PC-9 (cell line): ENCODE data around the gene GJD2. TPM values are rescaled to one million over a fixed set of nuclear protein-coding genes. Genes with fewer than 3 reads are reported as not detected.

ENCODE experiments used
- BruUV-seq: library from RNA; stranded (reverse); fragments of 400-500 nt; replicated peaks from 2 replicates; lab custom pipeline; 2021; lab: Mats Ljungman, UMichigan
- CTCF ChIA-PET: fragments of 300-600 bp; sonication (Branson Sonifier 250); formaldehyde crosslinking; loops from one replicate; lab custom pipeline; 2022; ENCODE audit warnings: antibody characterized with exemption; lab: Charles Lee
- POLR2A ChIA-PET: fragments of 300-600 bp; sonication (Branson Sonifier 250); formaldehyde crosslinking; loops from one replicate; lab custom pipeline; 2022; ENCODE audit warnings: antibody characterized with exemption; ENCODE audit not compliant: unreplicated experiment; lab: Charles Lee
- DNase-seq, 2 experiments: peaks; one replicate each; pipeline versions ENCODE4 v3.0.0 to v3.0.0-alpha.2; 2015 to 2022; ENCODE audit warnings: mixed read lengths in 1 of 2
- H2AFZ ChIP-seq: fragments of 200-600 bp; sonication (generic); 2 replicates; pipeline ENCODE4 v1.8.1; 2017; ENCODE audit warnings: antibody characterized with exemption
- H3F3A ChIP-seq: fragments of 200-600 bp; sonication (generic); 2 replicates; pipeline ENCODE4 v1.8.1; 2017; ENCODE audit warnings: antibody characterized with exemption, mild to moderate bottlenecking, low read depth; ENCODE audit not compliant: insufficient read depth
- H3K27ac ChIP-seq: fragments of 200-600 bp; sonication (generic); 2 replicates; pipeline ENCODE4 v1.6.1; 2016; ENCODE audit warnings: mixed run types
- H3K27me3 ChIP-seq: fragments of 200-600 bp; sonication (generic); 2 replicates; pipeline ENCODE4 v1.6.1; 2016; ENCODE audit warnings: low read depth, mixed run types; ENCODE audit not compliant: insufficient read depth
- H3K36me3 ChIP-seq: fragments of 200-600 bp; sonication (generic); 2 replicates; pipeline ENCODE4 v1.6.1; 2016; ENCODE audit warnings: low read depth, mixed run types
- H3K4me1 ChIP-seq: fragments of 200-600 bp; sonication (generic); replicated peaks from 2 replicates; pipeline ENCODE4 v1.6.1; 2016; ENCODE audit warnings: mixed run types; ENCODE audit not compliant: insufficient read depth
- H3K4me2 ChIP-seq: fragments of 200-600 bp; sonication (generic); 2 replicates; pipeline ENCODE4 v1.6.1; 2017; ENCODE audit warnings: mixed run types
- H3K4me3 ChIP-seq: fragments of 200-600 bp; sonication (generic); 2 replicates; pipeline ENCODE4 v1.6.1; 2016; ENCODE audit warnings: mixed run types
- H3K79me2 ChIP-seq: fragments of 200-600 bp; sonication (generic); 2 replicates; pipeline ENCODE4 v1.6.1; 2017; ENCODE audit warnings: low read depth, mixed run types
- H3K9me2 ChIP-seq: fragments of 200-600 bp; sonication (generic); 2 replicates; pipeline ENCODE4 v1.8.1; 2017; ENCODE audit warnings: mild to moderate bottlenecking; ENCODE audit not compliant: insufficient read depth
- H3K9me3 ChIP-seq: fragments of 200-600 bp; sonication (generic); 2 replicates; pipeline ENCODE4 v1.8.1; 2016; ENCODE audit warnings: low read depth; ENCODE audit not compliant: insufficient read depth
- H4K20me1 ChIP-seq: fragments of 200-600 bp; sonication (generic); 2 replicates; pipeline ENCODE4 v1.8.1; 2017; ENCODE audit not compliant: insufficient read depth
- CTCF ChIP-seq: fragments of 200-600 bp; sonication (generic); conservative IDR thresholded peaks from 2 replicates; pipeline ENCODE4 v1.6.1; 2017; ENCODE audit warnings: mixed run types, antibody characterized with exemption, mild to moderate bottlenecking, moderate library complexity
- EZH2 ChIP-seq: fragments of 200-600 bp; sonication (generic); IDR thresholded peaks from 2 replicates; pipeline ENCODE4 v1.8.0; 2017; ENCODE audit warnings: antibody characterized with exemption, low read depth
- intact Hi-C: fragments of 100-400 bp; cut with micrococcal nuclease; formaldehyde crosslinking; loops from one replicate; pipeline ENCODE4 v1.10.0; 2022; ENCODE audit not compliant: unreplicated experiment
- total RNA-seq: library from RNA; stranded (reverse); gene quantifications from 2 replicates; pipeline ENCODE4 v1.2.3, GENCODE V29; 2021

Gene GJD2
- total RNA-seq, 1 experiment from 2014 or later: not detected

- ChIA-PET POLR2A (no interaction called here), CTCF (no interaction called here)
- no peaks in the 10 kb centered on the region for H3K4me1 ChIP-seq
- no peak overlapping the region for H3K4me2 ChIP-seq
- intact Hi-C loops: no loop called here
- peaks cover 41% of the 10 kb centered on the region; the same call in 1 of the 2 replicates for H3K27me3 ChIP-seq
- H3K4me3 ChIP-seq: no peak overlapping the region
- no peaks in the 10 kb centered on the region for H3K79me2 ChIP-seq
- TF ChIP-seq CTCF (no peak), EZH2 (no peak)
- no peak overlapping the region for H2AFZ ChIP-seq
- H3K36me3 ChIP-seq: no peaks in the 10 kb centered on the region
- H3K9me3 ChIP-seq: no peaks in the 10 kb centered on the region
- H3F3A ChIP-seq: no peaks in the 10 kb centered on the region
- H3K9me2 ChIP-seq: no peaks in the 10 kb centered on the region
- BruUV-seq: no TSS peak
- no peaks in the 10 kb centered on the region for H4K20me1 ChIP-seq
- no peak for DNase-seq
- no peak overlapping the region for H3K27ac ChIP-seq
Observed at GRCh38 chr15:34765741-34766140, 10.9 kb upstream of the GJD2 start.

DNA sequence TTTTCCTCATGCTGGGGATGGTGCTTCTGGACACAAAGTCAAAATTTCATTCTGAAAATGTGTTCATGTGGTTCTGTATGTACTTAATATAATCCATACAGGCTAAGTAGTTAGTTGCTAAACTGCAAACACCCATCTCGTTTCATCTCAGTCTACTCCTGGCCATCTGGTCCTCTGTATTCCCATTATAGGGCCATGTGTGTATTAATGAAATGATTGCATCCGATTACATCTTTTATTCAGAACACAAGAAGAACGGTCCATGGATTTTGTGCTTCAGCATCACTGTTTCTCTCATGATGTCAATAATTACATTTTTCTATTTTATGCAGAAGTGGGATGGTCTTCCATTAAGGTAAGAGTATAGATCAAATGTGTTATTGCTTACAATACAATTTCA lies 6.1 kb upstream of the GJD2 start:
- Histone ChIP-seq H3K9me3 (no peaks in the 10 kb centered on the region), H3K4me2 (no peak overlapping the region), H2AFZ (no peak overlapping the region), H3K36me3 (no peaks in the 10 kb centered on the region), H3K27ac (no peak overlapping the region), H3K4me3 (no peak overlapping the region), H3K4me1 (no peaks in the 10 kb centered on the region), H3F3A (no peaks in the 10 kb centered on the region), H3K9me2 (no peaks in the 10 kb centered on the region), H3K79me2 (no peaks in the 10 kb centered on the region), H4K20me1 (no peaks in the 10 kb centered on the region; the same call in 1 of the 2 replicates), H3K27me3 (peaks cover 73% of the 10 kb centered on the region)
- BruUV-seq: no TSS peak
- intact Hi-C loops: no loop called here
- DNase-seq: no peak
- TF ChIP-seq EZH2 (no peak), CTCF (no peak)
- ChIA-PET POLR2A (no interaction called here), CTCF (no interaction called here)

GRCh38 chr15:34759992-34760391 lies 5.2 kb upstream of the GJD2 start:
- Histone ChIP-seq H3K27ac (no peak overlapping the region), H3K9me2 (no peaks in the 10 kb centered on the region), H3K4me1 (no peaks in the 10 kb centered on the region), H3K36me3 (no peaks in the 10 kb centered on the region), H3F3A (no peaks in the 10 kb centered on the region), H3K4me2 (no peak overlapping the region), H3K79me2 (no peaks in the 10 kb centered on the region), H2AFZ (no peak overlapping the region), H4K20me1 (no peaks in the 10 kb centered on the region; the same call in 1 of the 2 replicates), H3K27me3 (peaks cover 77% of the 10 kb centered on the region), H3K9me3 (no peaks in the 10 kb centered on the region), H3K4me3 (no peak overlapping the region)
- no TSS peak for BruUV-seq
- POLR2A ChIA-PET: no interaction called here
- intact Hi-C loops: no loop called here
- CTCF ChIA-PET: no interaction called here
- DNase-seq: no peak
- no peak for TF ChIP-seq EZH2
- no peak for TF ChIP-seq CTCF
